Stimulated activated CD4-positive, alpha-beta T cell treated with anti-CD3 and anti-CD28 coated beads, Interleukin-1b, Interleukin-23, amount 100 ng/mL, for 4 hours (primary cell): ENCODE measurements around the gene KRTAP10-1.
"Not testable (repeated sequence)": the region's sequence is repeated elsewhere in the genome, so short reads cannot be mapped to it uniquely, and the experiment has no call there.

Experiments
- DNase-seq, 2 donors: peaks; one replicate each; pipeline ENCODE4 v3.0.0-alpha.2; 2020; ENCODE audit warnings: low read depth in 2 of 2

Gene KRTAP10-1

GRCh38 chr21:44503006-44503889, 36.7 kb downstream of the KRTAP10-1 start:
- DNase-seq = not testable (repeated sequence)

GRCh38 chr21:44502171-44502958, 37.6 kb downstream of the KRTAP10-1 start:
- no peak for DNase-seq

- no peak for DNase-seq
Measured at GRCh38 chr21:44500111-44500510, 39.9 kb downstream of the KRTAP10-1 start.

DNA sequence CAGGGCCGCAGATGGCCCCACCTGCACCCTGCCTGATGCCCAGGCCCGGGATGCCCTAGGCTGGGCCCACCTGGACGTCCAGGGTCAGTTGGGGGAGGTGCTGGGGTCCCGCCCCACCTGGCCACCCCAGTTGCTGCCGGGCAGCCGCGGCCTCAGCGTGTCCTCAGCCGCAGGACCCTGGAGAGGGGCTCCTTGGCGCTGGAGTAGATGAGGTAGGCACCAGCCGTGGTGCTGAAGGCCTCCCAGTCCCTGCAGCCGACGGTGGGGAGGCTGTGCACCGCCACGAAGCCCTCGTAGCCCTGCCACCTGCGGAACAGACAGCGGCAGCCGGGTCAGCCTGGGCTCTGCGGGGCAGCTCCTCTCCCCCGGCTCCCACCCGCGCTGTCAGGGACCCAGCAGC, 40.4 kb downstream of the KRTAP10-1 start:
- DNase-seq = no peak

DNA sequence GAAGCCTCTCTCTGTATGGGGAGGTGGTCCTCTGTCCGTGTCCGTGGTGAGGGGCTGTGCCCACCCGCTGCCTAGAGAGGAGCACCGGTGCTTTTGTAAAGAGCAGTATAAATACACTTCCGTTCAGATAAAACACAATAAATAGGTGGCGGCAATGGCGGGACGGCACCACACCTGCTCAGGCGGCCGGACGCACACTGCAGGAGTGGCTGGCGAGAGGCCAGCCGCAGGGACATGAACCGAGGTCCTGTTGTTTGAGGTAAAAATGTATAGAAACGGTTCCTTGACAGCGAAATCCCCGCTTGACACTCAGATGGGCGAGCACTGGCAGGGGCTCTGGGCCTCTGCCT, 40.8 kb downstream of the KRTAP10-1 start:
- no peak for DNase-seq

DNA sequence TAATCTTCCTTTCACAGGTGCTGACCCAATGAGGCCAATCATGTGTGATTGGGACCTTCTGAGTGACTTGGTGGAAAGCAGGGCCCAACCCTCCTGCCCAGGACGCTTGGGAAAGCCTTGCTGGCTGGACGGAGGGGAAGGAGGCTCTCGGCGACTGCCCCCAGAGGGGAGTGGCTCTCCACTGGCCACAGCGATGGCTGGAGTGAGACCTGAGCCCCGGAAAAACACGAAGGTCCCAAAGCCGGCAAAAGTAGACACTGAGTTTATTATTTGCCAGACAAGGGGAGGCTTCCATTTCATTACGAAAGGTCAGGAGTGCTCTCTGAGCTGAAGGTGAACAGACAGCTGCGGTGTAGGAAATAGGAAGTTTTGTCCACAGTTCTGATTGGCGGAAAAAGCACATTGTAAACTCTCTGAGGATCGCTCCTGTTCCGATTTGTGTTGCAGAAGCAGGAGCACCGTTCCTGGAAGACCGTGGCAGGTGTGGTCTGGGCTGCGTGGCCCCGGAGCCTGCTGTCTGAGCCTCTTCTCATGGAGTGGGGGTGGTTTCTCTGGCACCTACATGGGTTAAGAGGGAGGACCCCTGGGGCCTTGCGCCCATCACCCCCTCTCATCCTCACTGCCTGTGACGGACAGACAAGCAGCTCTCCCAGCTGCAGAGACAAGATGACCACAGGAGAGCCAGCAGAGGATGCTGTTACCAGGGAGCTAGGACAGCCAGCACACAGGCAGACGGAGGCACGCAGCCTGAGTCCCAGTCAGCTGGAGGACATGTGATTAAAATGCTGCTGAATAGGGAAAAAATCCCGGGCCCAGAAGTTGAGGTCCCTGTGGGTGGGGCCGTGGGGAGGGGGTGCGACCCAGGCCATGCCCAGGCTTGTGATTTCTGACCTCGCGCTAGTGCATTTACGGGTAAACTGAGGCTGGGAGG, 41.5 kb downstream of the KRTAP10-1 start:
- DNase-seq = no peak

DNA sequence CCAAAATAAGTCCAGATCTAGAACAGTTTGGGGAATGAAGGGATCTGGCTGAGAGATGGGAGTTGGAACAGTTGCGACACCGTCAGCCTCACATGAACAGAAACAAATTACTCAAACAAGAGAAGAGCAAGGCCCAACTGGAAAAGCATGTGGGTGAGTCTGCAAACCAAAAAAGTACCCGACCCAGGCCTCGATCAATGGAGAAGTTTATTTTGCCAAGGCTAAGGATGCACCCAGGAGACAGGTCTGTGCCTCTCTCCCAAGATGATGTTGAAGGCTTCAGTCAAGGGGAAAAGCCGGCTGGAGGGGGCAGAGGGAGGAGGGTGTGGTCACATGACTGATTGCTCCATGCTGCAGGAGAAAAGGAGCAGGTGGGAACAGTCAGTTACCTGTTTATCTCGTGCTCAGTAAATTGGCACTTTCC, 42.3 kb downstream of the KRTAP10-1 start:
- no peak for DNase-seq

DNA sequence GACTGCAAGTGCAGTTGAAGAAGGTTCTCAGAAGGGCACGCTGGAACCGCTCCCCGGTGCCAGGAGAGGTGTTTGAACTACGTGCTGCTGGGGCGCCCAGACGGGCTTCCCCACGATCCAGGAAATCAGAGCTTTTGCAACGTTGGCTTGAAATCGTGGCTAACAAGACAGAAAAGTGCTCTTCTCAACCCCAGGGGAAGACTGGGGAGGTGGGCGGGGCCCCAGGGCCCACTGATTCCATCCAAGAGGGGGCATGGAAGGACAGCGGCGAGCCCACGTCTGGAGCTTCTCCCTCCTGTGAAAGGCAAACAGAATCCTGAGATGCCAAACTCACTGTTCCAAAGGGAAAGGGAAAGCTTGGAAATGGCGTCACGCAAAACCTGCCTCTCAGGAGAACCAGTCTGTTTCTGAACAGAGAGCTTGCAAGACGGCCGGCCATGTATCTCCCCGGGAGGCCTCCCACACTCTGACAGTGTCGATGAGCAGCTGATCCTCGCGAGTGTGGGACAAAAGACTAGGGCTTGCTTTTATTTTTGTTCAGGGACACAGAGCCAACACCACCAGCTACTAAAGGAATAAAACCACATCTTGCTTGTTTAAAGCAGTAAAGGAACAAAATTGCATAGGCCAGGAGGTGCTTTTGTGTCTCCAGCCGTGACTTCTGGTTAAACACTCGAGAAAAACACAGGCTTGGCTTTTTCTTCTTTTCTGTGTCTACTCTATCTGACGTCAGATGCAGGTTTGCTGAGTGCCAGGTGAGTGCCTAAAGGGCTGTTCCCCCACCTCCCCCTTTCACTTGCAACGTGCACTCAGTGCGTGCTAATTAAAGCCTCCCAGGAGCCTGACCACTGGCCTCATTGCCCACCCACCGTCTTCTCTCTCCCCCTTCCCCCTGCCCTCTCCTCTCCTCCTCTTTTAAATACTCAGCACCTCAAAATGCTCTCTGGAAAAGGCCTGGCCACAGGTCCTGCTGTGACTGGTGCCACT, 43.1 kb downstream of the KRTAP10-1 start:
- DNase-seq = no peak

DNA sequence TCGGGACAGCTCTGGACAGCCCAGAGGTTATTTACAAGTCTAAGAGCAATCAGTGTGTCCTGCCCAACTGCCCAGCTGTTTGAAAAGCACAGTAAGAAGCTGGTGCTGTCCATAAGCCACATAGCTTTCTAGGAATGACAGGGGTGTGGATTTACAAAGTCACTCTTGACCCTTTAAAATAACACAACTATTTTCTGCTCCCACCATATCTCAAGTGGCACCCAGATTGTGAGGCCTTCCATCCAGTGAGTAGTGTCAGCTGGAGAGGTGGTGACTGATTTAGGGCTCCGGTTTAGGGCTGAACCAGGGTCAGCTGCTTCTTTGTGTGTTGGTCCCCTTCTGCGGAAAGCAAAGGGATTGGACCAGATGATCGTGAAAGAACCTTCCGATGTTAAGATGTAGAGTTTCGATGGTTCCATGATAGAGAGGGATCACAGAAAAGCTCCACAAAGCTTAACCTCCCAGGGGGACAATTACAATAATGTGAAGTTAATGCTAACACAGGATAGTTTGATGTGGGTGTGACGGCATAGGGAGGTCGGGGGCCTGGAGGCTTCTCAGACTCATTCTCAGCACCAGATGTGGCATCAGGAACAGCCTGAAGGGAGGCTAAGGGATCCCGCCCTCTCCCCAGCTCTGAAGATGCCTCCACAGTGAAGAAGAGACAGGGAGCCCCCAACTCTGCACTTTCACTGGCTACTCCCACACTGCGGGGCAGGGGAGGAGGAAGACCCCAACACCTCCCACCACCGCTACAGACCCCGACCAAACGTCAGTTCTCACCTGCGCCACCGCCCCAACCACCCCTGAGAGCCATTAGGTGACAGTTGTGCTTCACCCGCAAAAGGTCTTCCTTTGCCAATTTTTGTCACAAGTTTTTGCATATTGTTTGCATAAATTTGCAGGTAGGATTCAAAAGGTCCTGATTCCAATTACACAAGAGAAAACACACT, 44.1 kb downstream of the KRTAP10-1 start:
- DNase-seq = no peak

DNA sequence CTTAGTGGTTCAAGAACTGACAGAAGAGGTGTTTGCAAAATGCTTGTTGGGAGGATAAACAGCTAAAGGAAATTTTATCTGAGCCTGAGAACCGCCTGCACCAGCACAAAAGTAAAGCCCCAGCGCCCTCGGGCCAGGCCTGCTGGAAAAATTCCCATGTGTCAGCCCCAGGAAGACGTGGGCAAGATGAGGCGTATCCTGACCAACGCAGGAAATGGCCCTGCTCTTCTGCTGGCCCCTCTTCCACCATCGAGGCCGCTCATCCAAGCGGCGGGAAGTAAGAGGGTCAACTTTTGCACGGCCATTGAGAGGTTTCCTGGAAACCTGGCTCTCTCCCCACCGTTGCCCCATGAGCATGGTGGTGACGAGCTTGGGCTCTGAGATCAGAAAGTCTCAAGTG, 45.0 kb downstream of the KRTAP10-1 start:
- no peak for DNase-seq

DNA sequence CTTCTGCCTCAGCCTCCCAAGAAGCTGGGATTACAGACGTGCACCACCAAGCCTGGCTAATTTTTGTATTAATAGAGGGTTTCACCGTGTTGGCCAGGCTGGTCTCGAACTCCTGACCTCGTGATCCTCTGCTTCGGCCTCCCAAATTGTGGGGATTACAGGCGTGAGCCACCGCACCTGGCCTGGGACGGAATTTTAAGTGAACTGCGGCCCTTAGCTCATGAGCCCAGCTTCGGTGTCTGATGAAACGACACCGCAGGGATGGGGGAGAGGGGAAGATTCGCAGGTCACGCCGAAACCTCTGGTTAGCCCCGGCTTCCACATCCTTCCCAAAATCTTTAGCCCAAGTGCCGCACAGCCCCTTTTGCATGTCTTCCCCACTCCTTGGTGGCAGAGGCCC, 45.6 kb downstream of the KRTAP10-1 start:
- DNase-seq = no peak

GRCh38 chr21:44492567-44493385, 47.2 kb downstream of the KRTAP10-1 start:
- DNase-seq = no peak

DNA sequence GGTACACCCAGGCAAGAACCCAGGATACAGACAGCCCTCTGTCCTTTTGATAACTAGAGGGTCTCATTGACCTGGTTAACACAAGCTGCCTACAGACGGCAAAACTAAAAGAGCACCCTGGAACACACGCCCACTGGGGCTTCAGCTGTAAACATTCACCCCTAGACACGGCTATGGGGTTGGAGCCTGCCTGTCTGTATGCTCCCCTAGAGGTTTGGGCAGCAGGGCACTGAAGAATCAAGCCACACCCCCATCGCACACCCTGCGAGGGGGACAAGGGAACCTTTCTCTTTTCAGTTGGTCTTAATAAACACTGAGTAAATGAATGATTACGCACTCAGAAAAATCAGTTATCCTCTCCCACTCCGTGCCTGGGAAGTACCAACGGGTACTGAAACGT, 49.2 kb downstream of the KRTAP10-1 start:
- DNase-seq = no peak

GRCh38 chr21:44490405-44490804, 49.6 kb downstream of the KRTAP10-1 start:
- no peak for DNase-seq

DNA sequence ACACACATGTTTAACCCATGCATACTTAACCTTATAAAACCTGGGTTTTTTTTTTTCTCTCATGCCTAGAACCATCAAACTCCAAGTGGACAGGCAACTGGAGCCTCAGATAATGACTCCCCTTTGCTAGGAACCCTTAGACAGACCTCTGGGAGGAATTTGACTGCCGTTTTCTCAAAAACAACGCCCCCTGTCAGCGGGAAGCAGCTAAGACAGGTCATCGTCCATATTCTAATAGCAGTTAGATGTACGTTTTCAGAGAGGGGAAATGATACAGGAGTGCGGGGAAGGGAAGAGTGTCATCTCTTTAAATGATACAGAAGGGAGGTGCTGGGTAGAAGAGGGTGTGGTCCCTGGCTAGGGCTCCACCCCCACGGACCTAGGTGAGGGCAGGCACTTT, 50.0 kb downstream of the KRTAP10-1 start:
- no peak for DNase-seq
